HEK293T (cell line): ENCODE results near the gene ZNF226.
"Not testable (repeated sequence)": the region's sequence is repeated elsewhere in the genome, so short reads cannot be mapped to it uniquely, and the experiment has no call there.

Experiments used
- CTCF ChIA-PET: fragments of 350-600 bp; formaldehyde crosslinking; extraction: SDS; loops from one replicate; lab custom pipeline; 2021; ENCODE audit warnings: antibody characterized with exemption, inconsistent platforms; lab: Yijun Ruan, JAX
- POLR2A ChIA-PET: fragments of 350-600 bp; formaldehyde crosslinking; extraction: SDS; loops from one replicate; lab custom pipeline; 2020; ENCODE audit warnings: antibody characterized with exemption, inconsistent platforms; lab: Yijun Ruan, JAX
- DNase-seq: peaks from one replicate; pipeline ENCODE4 v3.0.0; 2012; ENCODE audit warnings: mixed read lengths; ENCODE audit errors: extremely low spot score
- ARNT ChIP-seq: fragments of 450-650 bp; IDR thresholded peaks from 2 replicates; pipeline ENCODE4 v1.6.1; 2017; ENCODE audit warnings: mild to moderate bottlenecking
- BHLHE40 ChIP-seq: fragments of 450-650 bp; IDR thresholded peaks from 2 replicates; pipeline ENCODE4 v1.6.1; 2016; ENCODE audit warnings: mild to moderate bottlenecking, moderate library complexity, borderline replicate concordance
- CTBP1 ChIP-seq: fragments of 450-650 bp; IDR thresholded peaks from 2 replicates; pipeline ENCODE4 v1.6.1; 2016; ENCODE audit warnings: borderline replicate concordance
- ELF4 ChIP-seq: fragments of 450-650 bp; IDR thresholded peaks from 2 replicates; pipeline ENCODE4 v1.6.1; 2017; ENCODE audit warnings: antibody characterized with exemption
- FOXA1 ChIP-seq: fragments of 450-650 bp; IDR thresholded peaks from 2 replicates; pipeline ENCODE4 v1.6.1; 2016; ENCODE audit warnings: mild to moderate bottlenecking
- FOXK2 ChIP-seq: fragments of 450-650 bp; IDR thresholded peaks from 2 replicates; pipeline ENCODE4 v1.6.1; 2016; ENCODE audit warnings: mild to moderate bottlenecking
- FOXM1 ChIP-seq: fragments of 450-650 bp; IDR thresholded peaks from 2 replicates; pipeline ENCODE4 v1.6.1; 2017; ENCODE audit warnings: mild to moderate bottlenecking, borderline replicate concordance
- HDGF ChIP-seq: fragments of 450-650 bp; IDR thresholded peaks from 2 replicates; pipeline ENCODE4 v1.6.1; 2017; ENCODE audit warnings: antibody characterized with exemption, borderline replicate concordance
- L3MBTL2 ChIP-seq: fragments of 450-650 bp; conservative IDR thresholded peaks from 2 replicates; pipeline ENCODE4 v1.6.1; 2016; ENCODE audit warnings: mild to moderate bottlenecking
- LEF1 ChIP-seq: fragments of 450-650 bp; IDR thresholded peaks from 2 replicates; pipeline ENCODE4 v1.6.1; 2017; ENCODE audit warnings: mild to moderate bottlenecking, borderline replicate concordance
- NFRKB ChIP-seq: fragments of 450-650 bp; IDR thresholded peaks from 2 replicates; pipeline ENCODE4 v1.6.1; 2016; ENCODE audit warnings: mild to moderate bottlenecking, moderate library complexity
- PKNOX1 ChIP-seq: fragments of 450-650 bp; IDR thresholded peaks from 2 replicates; pipeline ENCODE4 v1.6.1; 2016
- SP1 ChIP-seq: fragments of 450-650 bp; IDR thresholded peaks from 2 replicates; pipeline ENCODE4 v1.6.1; 2017
- SUZ12 ChIP-seq: fragments of 450-650 bp; IDR thresholded peaks from 2 replicates; pipeline ENCODE4 v1.6.1; 2016; ENCODE audit warnings: mild to moderate bottlenecking
- TARDBP ChIP-seq: fragments of 450-650 bp; IDR thresholded peaks from 2 replicates; pipeline ENCODE4 v1.6.1; 2016
- ZNF384 ChIP-seq: fragments of 450-650 bp; IDR thresholded peaks from 2 replicates; pipeline ENCODE4 v1.6.1; 2016

Gene ZNF226

GRCh38 chr19:44180968-44181367 is 16.1 kb downstream of the ZNF226 start:
- ChIA-PET POLR2A (no interaction called here), CTCF (no interaction called here)
- DNase-seq, result no peak
- TF ChIP-seq FOXM1, result no peak
- TF ChIP-seq L3MBTL2, result no peak
- no peak for TF ChIP-seq CTBP1
- no peak for TF ChIP-seq ELF4
- TF ChIP-seq ARNT, result no peak
- no peak for TF ChIP-seq PKNOX1
- TF ChIP-seq TARDBP, result no peak

- TF ChIP-seq PKNOX1 (no peak), FOXK2 (no peak), L3MBTL2 (no peak), ELF4 (no peak), LEF1 (no peak), SP1 (no peak), ZNF384 (no peak), FOXA1 (no peak), ARNT (no peak), CTBP1 (no peak), NFRKB (no peak), TARDBP (no peak)
- POLR2A ChIA-PET, result no interaction called here
- CTCF ChIA-PET, result no interaction called here
- no peak for DNase-seq
Measured at GRCh38 chr19:44182145-44182544, 17.2 kb downstream of the ZNF226 start.

DNA sequence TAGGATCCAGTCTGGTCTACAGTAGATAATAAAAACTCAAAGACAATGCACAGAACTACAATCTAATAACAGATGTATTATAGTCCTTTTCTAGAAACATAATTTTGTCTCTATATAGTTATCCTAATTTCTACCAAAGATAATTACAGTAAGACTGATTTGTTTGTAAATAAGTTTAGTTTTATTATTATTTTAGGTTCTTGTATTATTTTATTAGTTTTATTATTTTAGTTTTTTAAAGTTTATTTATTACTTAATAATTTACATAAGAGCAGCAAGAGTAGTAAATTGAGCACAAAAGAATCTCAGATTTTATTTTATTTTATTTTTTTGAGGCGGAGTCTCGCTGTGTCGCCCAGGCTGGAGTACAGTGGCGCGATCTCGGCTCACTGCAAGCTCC is 25.1 kb downstream of the ZNF226 start:
- TF ChIP-seq FOXA1 (no peak), PKNOX1 (no peak), ARNT (no peak), BHLHE40 (no peak)
- DNase-seq, result no peak
- ChIA-PET CTCF (no interaction called here), POLR2A (no interaction called here)

- no peak for DNase-seq
- POLR2A ChIA-PET, result no interaction called here
- CTCF ChIA-PET, result no interaction called here
- no peak for TF ChIP-seq LEF1
- no peak for TF ChIP-seq NFRKB
Measured at GRCh38 chr19:44192127-44192526, 27.2 kb downstream of the ZNF226 start.

DNA sequence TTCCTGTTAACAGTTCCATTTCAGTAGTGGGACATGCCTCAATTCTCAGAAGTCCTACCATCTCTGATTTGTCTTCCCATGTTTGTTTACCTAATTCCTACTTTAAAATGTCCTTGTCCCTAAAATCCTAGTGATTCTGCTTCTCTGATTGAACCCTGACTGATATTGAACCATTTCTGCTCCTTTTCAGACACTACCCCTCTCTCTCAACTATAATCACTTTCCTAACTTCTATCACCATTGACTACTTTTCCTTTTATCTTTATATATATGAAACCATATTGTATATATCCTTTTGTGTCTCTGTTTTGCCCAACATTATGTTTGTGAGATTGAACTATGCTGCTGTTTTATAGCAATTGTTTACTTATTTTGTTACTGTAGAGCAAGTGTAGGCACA is 31.9 kb downstream of the ZNF226 start:
- CTCF ChIA-PET, result no interaction called here
- POLR2A ChIA-PET, result no interaction called here

DNA sequence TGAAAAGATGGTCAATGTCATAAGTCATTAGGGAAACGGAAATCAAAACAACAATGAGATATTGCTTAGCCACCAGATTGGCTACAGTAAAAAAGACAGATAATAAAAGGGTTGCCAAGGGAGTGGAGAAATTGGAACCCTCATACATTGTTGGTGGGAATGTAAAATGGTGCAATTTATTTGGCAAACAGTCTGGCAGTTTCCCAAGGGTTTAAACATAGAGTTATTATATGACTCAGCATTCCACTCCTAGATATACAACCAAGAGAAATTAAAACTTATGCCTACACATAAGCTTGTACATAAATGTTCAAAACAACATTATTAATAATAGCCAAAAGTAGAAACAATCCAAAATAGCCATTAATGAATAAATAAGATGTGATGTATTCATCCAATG is 37.6 kb downstream of the ZNF226 start:
- CTCF ChIA-PET, result no interaction called here
- TF ChIP-seq L3MBTL2 (no peak), LEF1 (no peak), BHLHE40 (no peak), SP1 (no peak), NFRKB (no peak), FOXM1 (no peak), PKNOX1 (no peak), TARDBP (no peak), FOXA1 (no peak), CTBP1 (no peak)
- no peak for DNase-seq
- POLR2A ChIA-PET, result no interaction called here

More for the DNA sequence above, 31.9 kb downstream of the ZNF226 start:
- no peak for TF ChIP-seq CTBP1
- TF ChIP-seq NFRKB, result no peak
- no peak for TF ChIP-seq TARDBP
- no peak for TF ChIP-seq SUZ12
- TF ChIP-seq HDGF, result no peak
- DNase-seq, result no peak

DNA sequence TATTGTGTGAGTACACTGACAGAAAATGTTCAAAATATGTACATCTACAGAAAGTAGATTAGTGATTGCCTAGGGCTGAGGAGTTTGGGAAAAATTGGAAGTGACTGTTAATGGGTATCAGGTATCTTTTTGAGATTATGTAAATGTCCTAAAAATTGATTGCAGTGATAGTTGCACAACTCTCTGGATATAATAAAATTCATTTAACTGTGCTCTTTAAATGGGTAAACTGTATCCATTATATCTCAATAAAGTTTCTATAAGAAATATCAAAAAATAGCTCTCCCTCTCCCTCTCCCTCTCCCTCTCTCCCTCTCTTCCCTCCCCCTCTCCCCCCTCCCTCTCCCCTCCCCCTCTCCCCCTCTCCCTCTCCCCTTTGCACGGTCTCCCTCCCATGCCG is 38.1 kb downstream of the ZNF226 start:
- TF ChIP-seq BHLHE40 (no peak), CTBP1 (no peak), SP1 (no peak), SUZ12 (no peak), ZNF384 (no peak), L3MBTL2 (no peak), FOXA1 (no peak), HDGF (no peak)
- ChIA-PET POLR2A (no interaction called here), CTCF (no interaction called here)
- no peak for DNase-seq

DNA sequence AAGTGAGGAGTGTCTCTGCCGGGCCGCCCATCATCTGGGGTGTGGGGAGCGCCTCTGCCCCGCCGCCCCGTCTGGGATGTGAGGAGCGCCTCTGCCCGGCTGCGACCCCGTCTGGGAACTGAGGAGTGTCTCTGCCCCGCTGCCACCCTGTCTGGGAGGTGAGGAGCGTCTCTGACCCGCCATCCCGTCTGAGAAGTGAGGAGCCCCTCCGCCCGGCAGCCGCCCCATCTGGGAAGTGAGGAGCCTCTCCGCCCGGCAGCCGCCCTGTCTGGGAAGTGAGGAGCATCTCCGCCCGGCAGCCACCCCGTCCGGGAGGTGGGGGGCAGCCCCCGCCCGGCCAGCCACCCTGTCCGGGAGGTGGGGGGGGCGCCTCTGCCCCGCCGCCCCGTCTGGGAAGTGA is 39.0 kb downstream of the ZNF226 start:
- DNase-seq, CTCF ChIA-PET: not testable (repeated sequence)

More for the DNA sequence above, 39.0 kb downstream of the ZNF226 start:
- POLR2A ChIA-PET, result not testable (repeated sequence)
